GM21423 (cell line): Measurements from ENCODE around the gene STEAP2.

Experiments
- ATAC-seq: cut with Tn5 transposase; IDR thresholded peaks from one replicate; pipeline ENCODE4 v1.9.1; 2021; ENCODE audit warnings: mild to moderate bottlenecking, moderate library complexity; ENCODE audit not compliant: unreplicated experiment

Gene STEAP2

DNA sequence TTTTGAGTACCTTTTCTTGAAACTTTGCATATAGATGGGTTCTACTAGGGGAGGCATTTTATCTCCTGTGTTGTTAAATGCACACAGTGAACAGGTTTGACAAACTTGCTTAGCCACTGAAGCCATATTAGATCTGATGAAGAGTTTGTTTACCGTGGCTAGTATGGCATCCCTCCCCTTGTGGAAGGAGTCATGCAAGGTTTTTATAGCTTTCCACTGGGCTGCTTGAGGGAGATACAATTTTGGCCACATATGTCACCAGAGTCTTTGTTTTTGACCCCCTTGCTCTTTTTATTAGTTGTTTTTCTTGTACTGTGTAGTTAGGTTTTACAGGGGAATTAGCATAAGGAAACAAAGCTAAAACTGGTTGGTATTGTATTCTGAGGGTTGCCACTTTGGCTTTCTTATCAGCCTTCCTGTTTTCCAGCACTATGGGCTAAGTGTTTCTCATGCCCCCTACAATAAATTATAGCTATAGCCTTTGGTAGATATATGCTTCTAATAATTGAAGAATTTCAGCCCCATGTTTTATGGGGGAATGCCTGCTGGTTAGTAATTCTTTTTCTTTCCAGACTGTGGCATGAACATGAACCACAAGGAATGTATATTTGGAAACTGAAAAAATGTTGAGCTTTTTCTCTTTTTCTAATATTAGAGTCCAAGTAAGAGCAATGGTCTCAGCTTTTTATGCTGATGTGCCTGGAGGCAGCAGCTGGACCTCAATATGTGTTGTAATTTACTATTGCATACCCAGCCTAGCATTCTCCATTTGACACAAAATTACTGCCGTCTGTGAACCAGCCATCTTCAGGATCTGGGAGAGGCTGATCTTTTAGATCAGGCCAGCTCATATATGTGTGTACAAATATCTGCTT is 18.4 kb upstream of the STEAP2 start:
- ATAC-seq: no peak

DNA sequence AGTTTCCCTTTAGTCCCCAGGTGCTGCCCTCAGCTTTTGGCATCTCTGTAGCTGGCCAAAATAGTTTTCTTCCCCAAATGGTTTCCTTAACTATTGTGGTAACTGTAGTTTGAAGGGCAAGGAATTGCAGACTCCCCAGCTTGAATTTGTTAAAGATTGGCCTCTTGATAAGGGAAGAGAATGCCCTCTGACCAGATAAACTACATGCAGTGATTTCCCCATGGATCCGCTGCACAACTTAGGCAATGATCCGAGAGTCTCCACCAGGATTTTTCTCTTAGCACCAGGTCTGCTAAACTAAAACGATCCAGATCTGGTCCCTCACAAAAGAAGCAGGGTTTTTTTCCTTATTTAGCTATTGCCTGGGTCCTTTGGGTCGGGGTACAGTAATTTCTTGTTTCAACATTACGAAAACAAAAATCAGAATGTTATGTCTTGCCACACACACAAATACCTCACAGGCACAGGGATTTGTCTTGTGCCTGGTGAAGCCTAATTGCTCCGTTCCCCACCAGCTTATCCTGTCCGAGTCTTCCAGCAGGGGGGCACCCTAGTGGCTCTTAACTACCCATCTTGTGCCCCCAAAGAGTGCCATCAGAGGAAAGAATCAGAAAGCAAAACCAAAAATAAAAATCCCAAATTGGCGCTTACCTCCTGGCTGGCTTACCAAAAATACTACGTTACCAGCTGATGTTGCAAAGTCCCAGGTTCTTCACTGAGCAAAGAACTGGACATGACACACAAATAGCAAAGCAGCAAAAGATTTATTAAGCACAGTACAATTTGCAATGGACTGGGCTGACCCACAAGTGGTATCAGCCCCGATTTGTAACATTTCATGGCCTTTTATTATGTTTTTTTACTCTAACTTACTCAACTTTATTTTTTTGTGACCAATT is 16.4 kb upstream of the STEAP2 start:
- ATAC-seq: no peak

DNA sequence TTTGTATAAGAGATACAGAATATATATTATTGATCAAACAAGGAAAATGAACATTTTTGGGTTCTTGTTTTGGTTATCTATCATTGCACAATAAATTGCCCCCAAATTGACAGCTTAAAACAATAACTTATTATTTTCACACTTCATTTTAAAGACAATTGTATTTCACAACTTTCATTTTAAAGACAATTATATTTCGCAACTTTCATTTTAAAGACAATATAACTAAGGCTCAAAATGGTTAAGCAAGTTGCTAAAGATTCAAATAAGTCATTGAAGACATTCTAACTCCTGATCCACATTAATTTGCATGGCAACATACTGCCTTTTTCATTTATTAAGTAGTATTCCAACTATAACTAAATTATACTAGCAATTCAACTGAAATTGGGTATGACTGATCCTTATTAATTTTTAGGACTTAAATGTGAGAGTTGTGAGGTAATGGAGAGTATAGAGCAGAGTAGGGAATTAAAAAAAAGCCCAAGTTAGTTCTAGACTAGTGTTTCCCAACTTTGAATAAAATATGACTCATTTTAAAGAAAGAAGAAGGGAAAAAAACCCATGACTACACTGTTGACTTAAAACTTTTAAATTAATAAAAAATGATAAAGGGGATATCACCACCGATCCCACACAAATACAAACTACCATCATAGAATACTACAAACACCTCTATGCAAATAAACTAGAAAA is 9.9 kb upstream of the STEAP2 start:
- ATAC-seq: no peak

DNA sequence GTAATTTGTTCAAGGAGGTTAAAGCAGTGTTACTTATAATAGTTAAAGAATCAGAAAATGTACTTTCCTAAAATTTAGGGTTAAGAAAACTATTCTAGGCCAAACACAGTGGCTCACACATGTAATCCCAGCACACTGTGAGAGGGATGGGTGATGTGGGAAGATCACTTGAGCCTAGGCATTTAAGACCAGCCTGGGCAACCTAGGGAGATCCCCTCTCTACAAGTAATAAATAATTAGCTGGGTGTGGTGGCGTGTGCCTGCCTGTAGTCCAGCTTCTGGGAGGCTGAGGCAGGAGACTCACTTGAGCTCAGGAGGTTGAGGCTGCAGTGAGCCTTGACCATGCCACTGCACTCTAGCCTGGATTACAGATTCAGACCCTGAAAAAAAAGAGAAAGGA is 3.6 kb upstream of the STEAP2 start:
- no peak for ATAC-seq

GRCh38 chr7:90209776-90210175 is 1.8 kb upstream of the STEAP2 start:
- ATAC-seq: no peak

GRCh38 chr7:90210475-90210874 is 1.1 kb upstream of the STEAP2 start:
- no peak for ATAC-seq

- ATAC-seq: peak; percentile 6
Observed at GRCh38 chr7:90210981-90211380, 559 bp upstream of the STEAP2 start.

- ATAC-seq: no peak
Observed at GRCh38 chr7:90212149-90212495, 582 bp downstream of the STEAP2 start.

- no peak for ATAC-seq
Observed at GRCh38 chr7:90213521-90213920, 2.0 kb downstream of the STEAP2 start.

DNA sequence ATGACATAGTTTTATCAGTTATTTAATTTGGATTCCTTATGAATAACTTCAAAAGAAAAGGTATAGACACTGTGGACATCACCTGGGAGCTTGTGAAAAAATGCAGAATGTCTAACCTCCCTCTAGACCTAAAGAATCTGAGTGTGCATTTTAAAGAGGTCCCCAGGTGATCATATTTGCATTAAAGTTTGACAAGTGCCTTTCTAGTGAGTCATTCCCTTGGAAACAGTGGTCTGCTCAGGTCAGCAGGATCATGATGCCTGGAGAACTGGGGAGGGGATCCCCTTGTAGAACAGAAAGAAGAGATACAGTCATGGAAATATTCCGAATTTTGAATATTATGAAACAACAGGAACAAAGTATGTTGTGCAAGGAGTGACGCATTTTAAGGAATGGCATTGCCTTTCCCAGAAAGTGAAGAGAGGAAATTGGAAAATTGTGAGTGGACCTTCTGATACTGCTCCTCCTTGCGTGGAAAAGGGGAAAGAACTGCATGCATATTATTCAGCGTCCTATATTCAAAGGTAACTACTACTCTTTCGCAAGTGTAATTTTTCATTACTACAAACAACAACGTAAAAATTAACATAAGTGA is 4.6 kb downstream of the STEAP2 start:
- ATAC-seq: no peak

GRCh38 chr7:90216771-90217170 is 5.2 kb downstream of the STEAP2 start:
- ATAC-seq: no peak

GRCh38 chr7:90222390-90222789 is 10.8 kb downstream of the STEAP2 start:
- no peak for ATAC-seq

DNA sequence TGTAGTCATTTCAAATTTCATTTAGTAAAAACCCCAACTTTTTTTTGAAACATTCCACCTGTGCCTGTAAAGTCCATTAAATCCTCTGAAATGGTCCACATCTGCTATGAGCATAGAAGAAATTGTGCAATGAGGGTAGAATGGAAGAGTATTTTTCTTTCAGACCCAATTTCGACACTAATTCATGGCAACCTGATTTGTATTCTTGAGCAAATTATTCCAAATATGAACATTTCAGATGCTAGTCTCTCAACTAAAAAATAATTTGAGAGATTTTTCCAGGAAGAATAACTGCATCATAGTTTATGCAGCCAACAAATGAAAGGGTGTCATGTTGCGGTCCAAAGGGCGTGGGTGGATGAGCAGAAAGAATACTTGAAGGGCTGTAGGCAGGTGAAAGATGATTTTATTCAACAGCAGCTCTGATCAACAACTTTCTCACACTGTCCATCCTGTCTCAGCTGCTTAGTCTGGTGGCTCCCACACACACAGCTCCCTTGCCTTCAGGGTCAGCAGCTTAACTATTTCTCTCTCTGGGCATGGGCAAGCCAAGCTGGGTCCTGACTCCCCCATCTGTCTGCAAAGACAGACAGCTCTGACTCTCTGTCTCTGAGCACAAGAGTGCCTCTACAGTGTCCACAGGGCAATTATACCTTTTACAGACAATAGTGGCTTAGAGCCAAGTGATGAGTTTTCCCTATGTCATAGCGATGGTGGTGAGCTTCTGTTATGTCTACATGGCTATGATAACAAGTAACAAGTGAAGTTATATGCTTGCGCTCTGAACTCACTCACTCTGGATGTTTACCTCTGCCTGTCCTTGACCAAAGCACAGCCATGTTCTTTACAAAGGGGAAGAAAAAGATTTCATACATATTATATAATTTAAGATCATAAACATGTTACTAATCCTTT is 11.5 kb downstream of the STEAP2 start:
- no peak for ATAC-seq

DNA sequence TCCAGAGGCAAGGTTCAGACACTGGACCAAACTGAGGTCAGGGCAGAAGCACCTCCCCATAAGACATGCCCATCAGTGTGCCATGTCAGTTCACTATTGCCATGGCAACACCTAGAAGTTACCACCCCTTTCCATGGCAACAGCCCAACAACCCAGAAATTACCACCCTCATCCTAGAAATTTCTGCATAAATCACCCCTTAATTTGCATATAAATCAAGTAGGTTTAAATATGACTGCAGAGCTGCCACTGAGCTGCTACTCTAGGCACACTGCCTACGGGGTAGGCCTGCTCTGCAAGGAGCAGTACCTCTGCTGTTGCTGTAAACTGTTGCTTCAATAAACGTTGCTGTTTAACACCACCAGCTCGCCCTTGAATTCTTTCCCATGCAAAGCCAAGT is 12.7 kb downstream of the STEAP2 start:
- ATAC-seq: no peak

DNA sequence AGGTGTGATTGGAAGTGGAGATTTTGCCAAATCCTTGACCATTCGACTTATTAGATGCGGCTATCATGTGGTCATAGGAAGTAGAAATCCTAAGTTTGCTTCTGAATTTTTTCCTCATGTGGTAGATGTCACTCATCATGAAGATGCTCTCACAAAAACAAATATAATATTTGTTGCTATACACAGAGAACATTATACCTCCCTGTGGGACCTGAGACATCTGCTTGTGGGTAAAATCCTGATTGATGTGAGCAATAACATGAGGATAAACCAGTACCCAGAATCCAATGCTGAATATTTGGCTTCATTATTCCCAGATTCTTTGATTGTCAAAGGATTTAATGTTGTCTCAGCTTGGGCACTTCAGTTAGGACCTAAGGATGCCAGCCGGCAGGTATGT is 13.6 kb downstream of the STEAP2 start:
- ATAC-seq: no peak

DNA sequence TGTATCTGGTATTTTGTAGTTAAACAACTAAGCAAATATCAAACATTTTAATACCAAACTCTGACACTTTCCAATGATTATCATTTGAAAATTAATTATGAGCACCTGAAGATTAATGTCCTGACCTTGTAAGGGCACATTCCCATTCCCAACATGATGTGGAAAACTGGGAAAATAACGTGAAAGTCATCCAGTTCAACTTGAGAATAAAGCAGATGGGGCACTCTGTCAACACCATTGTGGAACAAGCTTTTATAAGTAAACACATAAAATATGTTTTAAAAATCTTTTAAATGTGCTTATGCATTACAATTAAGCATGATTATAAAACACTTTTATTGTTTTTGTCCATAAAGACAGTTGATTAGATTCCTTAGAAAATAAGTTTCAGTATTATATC is 14.1 kb downstream of the STEAP2 start:
- no peak for ATAC-seq

- ATAC-seq: no peak
Observed at GRCh38 chr7:90227259-90227658, 15.7 kb downstream of the STEAP2 start.

- no peak for ATAC-seq
Observed at GRCh38 chr7:90229682-90230081, 18.1 kb downstream of the STEAP2 start.

- no peak for ATAC-seq
Observed at GRCh38 chr7:90230834-90231233, 19.3 kb downstream of the STEAP2 start.

GRCh38 chr7:90231304-90231703 is 19.8 kb downstream of the STEAP2 start:
- ATAC-seq: no peak
